GM12878 (cell line): Measurements from ENCODE around the gene FOXP1. TPM values are rescaled to one million over a fixed set of nuclear protein-coding genes. Genes with fewer than 3 reads are reported as not detected.

ENCODE experiments used
- ATAC-seq: fragments of 200-7000 bp; cut with Tn5 transposase; 3 replicates; pipeline ENCODE4 v1.9.1; 2020; ENCODE audit warnings: mild to moderate bottlenecking, moderate library complexity
- BruUV-seq: library from RNA; stranded (reverse); fragments of 400-500 nt; replicated peaks from 2 replicates; lab custom pipeline; 2021; lab: Mats Ljungman, UMichigan
- CTCF ChIA-PET: fragments of 300-600 bp; sonication (Branson Sonifier 250); formaldehyde crosslinking; extraction: SDS; loops from one replicate; lab custom pipeline; 2021; ENCODE audit warnings: inconsistent platforms; lab: Yijun Ruan, JAX
- POLR2A ChIA-PET: fragments of 350-600 bp; formaldehyde crosslinking; extraction: SDS; loops from one replicate; lab custom pipeline; 2021; ENCODE audit warnings: inconsistent platforms; lab: Charles Lee
- RAD21 ChIA-PET: fragments of 300-600 bp; sonication (Branson Sonifier 250); formaldehyde crosslinking; loops from one replicate; lab custom pipeline; 2023; ENCODE audit warnings: antibody characterized with exemption; ENCODE audit not compliant: unreplicated experiment; lab: Charles Lee
- SMC1A ChIA-PET: fragments of 300-600 bp; sonication (Branson Sonifier 250); formaldehyde crosslinking; loops from one replicate; lab custom pipeline; 2023; ENCODE audit not compliant: unreplicated experiment, uncharacterized antibody; lab: Charles Lee
- DNase-seq: peaks from one replicate; pipeline ENCODE4 v3.0.0-alpha.2; 2011; ENCODE audit warnings: low read depth, low spot score
- FAIRE-seq: peaks from 3 replicates; lab custom pipeline; 2011; peaks lifted over from hg19 to GRCh38; lab: Jason Lieb, UNC
- H2AFZ ChIP-seq: 2 replicates; pipeline ENCODE4 v1.6.0; 2011; ENCODE audit warnings: low read depth, low read length, control low read depth; ENCODE audit not compliant: control insufficient read depth
- H3K27ac ChIP-seq: 2 replicates; pipeline ENCODE4 v1.5.1; 2011; ENCODE audit warnings: control low read depth; ENCODE audit not compliant: control insufficient read depth, insufficient read depth
- H3K27me3 ChIP-seq, 2 experiments: replicated peaks in 1 of 2; 2 replicates each; pipeline versions ENCODE4 v1.6.0 to v1.6.1; 2011; ENCODE audit warnings: low read length in 1 of 2; ENCODE audit not compliant: control insufficient read depth in 2 of 2, insufficient read depth in 2 of 2
- H3K36me3 ChIP-seq, 2 experiments: 2 replicates each; pipeline ENCODE4 v1.5.1; 2011; ENCODE audit warnings: low read length in 1 of 2; ENCODE audit not compliant: control insufficient read depth in 2 of 2, insufficient read depth in 2 of 2
- H3K4me1 ChIP-seq: 2 replicates; pipeline ENCODE4 v1.6.1; 2011; ENCODE audit warnings: mild to moderate bottlenecking, low read length, moderate library complexity, mixed read lengths; ENCODE audit not compliant: control insufficient read depth, insufficient read depth
- H3K4me2 ChIP-seq: 2 replicates; pipeline ENCODE4 v1.6.0; 2011; ENCODE audit warnings: control low read depth; ENCODE audit not compliant: control insufficient read depth, insufficient read depth
- H3K4me3 ChIP-seq: fragments of 200-600 bp; sonication (generic); 2 replicates; pipeline ENCODE4 v1.5.1; 2016
- H3K79me2 ChIP-seq: 2 replicates; pipeline ENCODE4 v1.6.0; 2011; ENCODE audit warnings: low read length; ENCODE audit not compliant: control insufficient read depth, insufficient read depth
- H3K9ac ChIP-seq: 2 replicates; pipeline ENCODE4 v1.8.0; 2011; ENCODE audit warnings: low read length, control low read depth, mixed read lengths; ENCODE audit not compliant: control insufficient read depth, insufficient read depth
- H3K9me3 ChIP-seq: replicated peaks from 3 replicates; pipeline ENCODE4 v1.5.1; 2011; ENCODE audit warnings: mild to moderate bottlenecking, low read length; ENCODE audit not compliant: control insufficient read depth, insufficient read depth
- H4K20me1 ChIP-seq: 2 replicates; pipeline ENCODE4 v1.6.0; 2011; ENCODE audit not compliant: control insufficient read depth, insufficient read depth
- BHLHE40 ChIP-seq, 2 experiments: fragments of 450-650 bp in 1 of 2; IDR thresholded peaks; 2 replicates each; pipeline ENCODE4 v1.6.1; 2011 to 2017; ENCODE audit warnings: low read depth in 2 of 2, borderline replicate concordance in 1 of 2, improper control_type of control experiment in 1 of 2, low read length in 1 of 2, mild to moderate bottlenecking in 1 of 2
- CBX3 ChIP-seq: fragments of 200-600 bp; sonication (generic); IDR thresholded peaks from 2 replicates; pipeline ENCODE4 v1.6.1; 2016; ENCODE audit warnings: low read depth, borderline replicate concordance
- CREB1 ChIP-seq: IDR thresholded peaks from 2 replicates; pipeline ENCODE4 v1.6.1; 2012; ENCODE audit warnings: low read depth, mild to moderate bottlenecking, inconsistent platforms
- EP300 ChIP-seq, 2 experiments: fragments of 150-350 bp in 1 of 2; IDR thresholded peaks; 2 replicates each; pipeline ENCODE4 v1.6.1; 2011 to 2012; ENCODE audit warnings: low read depth in 2 of 2, low read length in 2 of 2, borderline replicate concordance in 1 of 2, improper control_type of control experiment in 1 of 2, inconsistent platforms in 1 of 2; ENCODE audit not compliant: control insufficient read depth in 1 of 2
- ZNF687 ChIP-seq: fragments of 450-650 bp; IDR thresholded peaks from 2 replicates; pipeline ENCODE4 v1.6.1; 2017; ENCODE audit warnings: mild to moderate bottlenecking, moderate library complexity
- WGBS: methylation state at CpG from one replicate; pipeline ENCODE4 v1.1.6; 2016; ENCODE audit warnings: low lambda C conversion rate; ENCODE audit not compliant: insufficient replicate concordance, insufficient coverage; ENCODE audit errors: missing lambda C conversion rate; 5-methylcytosine and 5-hydroxymethylcytosine counted together
- in situ Hi-C: fragments of 300-500 bp; cut with MboI; formaldehyde crosslinking; loops from 9 replicates; pipeline ENCODE4 v1.14.3; 2018; ENCODE audit warnings: mixed read lengths
- intact Hi-C: fragments of 100-400 bp; cut with micrococcal nuclease; formaldehyde crosslinking; loops from one replicate; pipeline ENCODE4 v1.14.2; 2022; ENCODE audit not compliant: unreplicated experiment
- polyA plus RNA-seq, 11 experiments: library from polyadenylated mRNA; depleted of rRNA in 4 of 11; unstranded in 6 of 11; stranded (reverse) in 5 of 11; fragments of >200 nt; fragmentation: Nextera tagmentation in 4 of 11; fragmentation: Illumina TruSeq in 1 of 11; extraction: Ambion mirVana in 4 of 11; extraction: Trizol in 1 of 11; gene quantifications; 1 replicate in 1 of 11; 2 replicates in 10 of 11; pipeline versions ENCODE4 v1.2.1 to v1.2.3, GENCODE V29; 2011 to 2016; ENCODE audit warnings: inconsistent platforms in 2 of 11, missing spikeins in 2 of 11, low read depth in 1 of 11
- total RNA-seq, 4 experiments: library from RNA; depleted of rRNA in 3 of 4; stranded (reverse); fragments of >200 nt in 3 of 4; fragmentation: Illumina TruSeq in 1 of 4; extraction: Trizol in 1 of 4; gene quantifications; 2 replicates each; pipeline versions ENCODE4 v1.2.1 to v1.2.3, GENCODE V29; 2013 to 2021
- TF ChIP-seq, protein P1 (sequence below): IDR thresholded peaks from 2 replicates; pipeline ENCODE4 v1.6.1; 2012; ENCODE audit warnings: improper control_type of control experiment, low read depth, low read length; ENCODE audit not compliant: insufficient replicate concordance
- TF ChIP-seq, protein P2 (sequence below): fragments of 150-350 bp; IDR thresholded peaks from 2 replicates; pipeline ENCODE4 v1.6.1; 2016; ENCODE audit warnings: low read depth, low read length

The FOXP1 gene
- total and polyA plus RNA-seq, 10 of the 15 experiments (the other 5 are each of a cell fraction or from before 2014, with no cell fraction given): 0.05 to 1.6 (median 0.20) TPM; not detected in 1

DNA sequence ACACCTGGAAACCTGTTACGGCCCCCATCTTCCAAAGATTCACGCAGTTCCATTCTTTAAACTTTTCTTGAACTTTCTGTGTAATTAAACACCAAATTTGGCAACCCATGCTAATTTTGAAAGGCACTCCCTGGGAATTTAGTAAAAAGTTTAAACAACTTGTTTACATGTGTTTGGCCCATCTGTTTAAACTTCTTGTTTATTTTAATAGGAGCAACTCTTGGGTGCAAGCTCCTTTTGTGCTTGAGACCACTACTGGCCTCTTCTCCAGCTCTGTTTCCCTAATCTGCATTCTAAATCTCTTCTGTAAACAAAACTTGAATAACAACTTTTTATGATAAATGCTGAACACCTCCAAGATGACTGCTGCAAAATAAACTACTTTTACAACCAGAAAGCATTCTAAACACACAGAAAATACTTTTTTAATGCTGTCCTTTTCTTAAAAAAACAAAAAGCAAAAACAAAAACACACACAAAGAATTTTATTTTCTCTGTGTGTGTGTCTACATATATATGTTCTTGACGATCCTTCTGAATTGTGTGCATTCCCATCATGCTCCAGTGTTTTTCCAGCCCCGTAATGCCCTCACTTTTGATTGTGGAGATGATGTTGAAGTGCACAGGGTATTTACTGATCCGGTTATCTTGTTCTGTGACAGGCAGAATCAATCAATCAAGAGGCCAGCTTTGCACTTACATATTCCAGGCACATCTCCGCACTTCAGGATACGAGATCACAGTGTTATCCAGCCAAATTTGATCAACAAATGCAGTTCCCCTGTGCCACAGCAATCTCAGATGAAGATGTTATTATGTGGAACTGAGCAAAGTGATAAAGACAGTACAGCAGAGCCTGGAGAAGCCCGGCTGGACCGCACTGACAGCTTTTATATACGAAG is 416.9 kb downstream of the FOXP1 start:
- WGBS: 51% methylated on average over 10 of the region's 10 CpGs
- ChIA-PET SMC1A (no interaction called here), POLR2A (no interaction called here), CTCF (no interaction called here), RAD21 (no interaction called here)
- Histone ChIP-seq H3K79me2 (no peaks in the 10 kb centered on the region), H3K9me3 (no peaks in the 10 kb centered on the region), H2AFZ (no peak overlapping the region), H3K36me3 (no peaks in the 10 kb centered on the region), H3K4me1 (no peaks in the 10 kb centered on the region), H4K20me1 (no peaks in the 10 kb centered on the region), H3K4me3 (no peak overlapping the region), H3K27me3 (peaks cover 0 to 2% of the 10 kb centered on the region in 2 experiments; a peak in 1 of 4 replicates), H3K9ac (no peak overlapping the region), H3K4me2 (no peak overlapping the region), H3K27ac (no peak overlapping the region)
- intact Hi-C loops: no loop called here
- no peak for FAIRE-seq
- in situ Hi-C loops: no loop called here
- no TSS peak for BruUV-seq
- no peak for DNase-seq
- TF ChIP-seq, protein P1, sequence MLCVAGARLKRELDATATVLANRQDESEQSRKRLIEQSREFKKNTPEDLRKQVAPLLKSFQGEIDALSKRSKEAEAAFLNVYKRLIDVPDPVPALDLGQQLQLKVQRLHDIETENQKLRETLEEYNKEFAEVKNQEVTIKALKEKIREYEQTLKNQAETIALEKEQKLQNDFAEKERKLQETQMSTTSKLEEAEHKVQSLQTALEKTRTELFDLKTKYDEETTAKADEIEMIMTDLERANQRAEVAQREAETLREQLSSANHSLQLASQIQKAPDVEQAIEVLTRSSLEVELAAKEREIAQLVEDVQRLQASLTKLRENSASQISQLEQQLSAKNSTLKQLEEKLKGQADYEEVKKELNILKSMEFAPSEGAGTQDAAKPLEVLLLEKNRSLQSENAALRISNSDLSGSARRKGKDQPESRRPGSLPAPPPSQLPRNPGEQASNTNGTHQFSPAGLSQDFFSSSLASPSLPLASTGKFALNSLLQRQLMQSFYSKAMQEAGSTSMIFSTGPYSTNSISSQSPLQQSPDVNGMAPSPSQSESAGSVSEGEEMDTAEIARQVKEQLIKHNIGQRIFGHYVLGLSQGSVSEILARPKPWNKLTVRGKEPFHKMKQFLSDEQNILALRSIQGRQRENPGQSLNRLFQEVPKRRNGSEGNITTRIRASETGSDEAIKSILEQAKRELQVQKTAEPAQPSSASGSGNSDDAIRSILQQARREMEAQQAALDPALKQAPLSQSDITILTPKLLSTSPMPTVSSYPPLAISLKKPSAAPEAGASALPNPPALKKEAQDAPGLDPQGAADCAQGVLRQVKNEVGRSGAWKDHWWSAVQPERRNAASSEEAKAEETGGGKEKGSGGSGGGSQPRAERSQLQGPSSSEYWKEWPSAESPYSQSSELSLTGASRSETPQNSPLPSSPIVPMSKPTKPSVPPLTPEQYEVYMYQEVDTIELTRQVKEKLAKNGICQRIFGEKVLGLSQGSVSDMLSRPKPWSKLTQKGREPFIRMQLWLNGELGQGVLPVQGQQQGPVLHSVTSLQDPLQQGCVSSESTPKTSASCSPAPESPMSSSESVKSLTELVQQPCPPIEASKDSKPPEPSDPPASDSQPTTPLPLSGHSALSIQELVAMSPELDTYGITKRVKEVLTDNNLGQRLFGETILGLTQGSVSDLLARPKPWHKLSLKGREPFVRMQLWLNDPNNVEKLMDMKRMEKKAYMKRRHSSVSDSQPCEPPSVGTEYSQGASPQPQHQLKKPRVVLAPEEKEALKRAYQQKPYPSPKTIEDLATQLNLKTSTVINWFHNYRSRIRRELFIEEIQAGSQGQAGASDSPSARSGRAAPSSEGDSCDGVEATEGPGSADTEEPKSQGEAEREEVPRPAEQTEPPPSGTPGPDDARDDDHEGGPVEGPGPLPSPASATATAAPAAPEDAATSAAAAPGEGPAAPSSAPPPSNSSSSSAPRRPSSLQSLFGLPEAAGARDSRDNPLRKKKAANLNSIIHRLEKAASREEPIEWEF: no peak
- TF ChIP-seq EP300 (IDR thresholded peaks at IDR 0.05; ENCODE audit: borderline replicate concordance in 1 of 2, control insufficient read depth in 1 of 2, low read depth in 2 of 2, low read length in 2 of 2) (no peak), BHLHE40 (IDR thresholded peaks at IDR 0.05; ENCODE audit: borderline replicate concordance in 1 of 2, low read depth in 2 of 2, low read length in 1 of 2) (no peak), ZNF687 (no peak), CBX3 (no peak), CREB1 (no peak)
- TF ChIP-seq, protein P2, sequence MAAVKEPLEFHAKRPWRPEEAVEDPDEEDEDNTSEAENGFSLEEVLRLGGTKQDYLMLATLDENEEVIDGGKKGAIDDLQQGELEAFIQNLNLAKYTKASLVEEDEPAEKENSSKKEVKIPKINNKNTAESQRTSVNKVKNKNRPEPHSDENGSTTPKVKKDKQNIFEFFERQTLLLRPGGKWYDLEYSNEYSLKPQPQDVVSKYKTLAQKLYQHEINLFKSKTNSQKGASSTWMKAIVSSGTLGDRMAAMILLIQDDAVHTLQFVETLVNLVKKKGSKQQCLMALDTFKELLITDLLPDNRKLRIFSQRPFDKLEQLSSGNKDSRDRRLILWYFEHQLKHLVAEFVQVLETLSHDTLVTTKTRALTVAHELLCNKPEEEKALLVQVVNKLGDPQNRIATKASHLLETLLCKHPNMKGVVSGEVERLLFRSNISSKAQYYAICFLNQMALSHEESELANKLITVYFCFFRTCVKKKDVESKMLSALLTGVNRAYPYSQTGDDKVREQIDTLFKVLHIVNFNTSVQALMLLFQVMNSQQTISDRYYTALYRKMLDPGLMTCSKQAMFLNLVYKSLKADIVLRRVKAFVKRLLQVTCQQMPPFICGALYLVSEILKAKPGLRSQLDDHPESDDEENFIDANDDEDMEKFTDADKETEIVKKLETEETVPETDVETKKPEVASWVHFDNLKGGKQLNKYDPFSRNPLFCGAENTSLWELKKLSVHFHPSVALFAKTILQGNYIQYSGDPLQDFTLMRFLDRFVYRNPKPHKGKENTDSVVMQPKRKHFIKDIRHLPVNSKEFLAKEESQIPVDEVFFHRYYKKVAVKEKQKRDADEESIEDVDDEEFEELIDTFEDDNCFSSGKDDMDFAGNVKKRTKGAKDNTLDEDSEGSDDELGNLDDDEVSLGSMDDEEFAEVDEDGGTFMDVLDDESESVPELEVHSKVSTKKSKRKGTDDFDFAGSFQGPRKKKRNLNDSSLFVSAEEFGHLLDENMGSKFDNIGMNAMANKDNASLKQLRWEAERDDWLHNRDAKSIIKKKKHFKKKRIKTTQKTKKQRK: no peak
- no peak for ATAC-seq
